Stimulated activated naive CD8-positive, alpha-beta T cell treated with anti-CD3 and anti-CD28 coated beads, Interleukin-15, Interleukin-2, amounts not matched to agents 100 ng/mL and 50 ng/mL, for 24 hours (primary cell): Measurements from ENCODE around the gene EYA4.

Experiments used
- H3K27ac Mint-ChIP-seq: one replicate; pipeline ENCODE4 v1.8.0; 2021; ENCODE audit warnings: mild to moderate bottlenecking, mixed read lengths
- H3K27me3 Mint-ChIP-seq: one replicate; pipeline ENCODE4 v1.8.0; 2021; ENCODE audit warnings: mixed read lengths
- H3K36me3 Mint-ChIP-seq: one replicate; pipeline ENCODE4 v1.8.0; 2021; ENCODE audit warnings: low read depth, mixed read lengths
- H3K4me1 Mint-ChIP-seq: one replicate; pipeline ENCODE4 v1.8.0; 2021; ENCODE audit warnings: low read depth, mixed read lengths
- H3K4me3 Mint-ChIP-seq: one replicate; pipeline ENCODE4 v1.8.0; 2021; ENCODE audit warnings: mild to moderate bottlenecking, mixed read lengths
- H3K9me3 Mint-ChIP-seq: one replicate; pipeline ENCODE4 v1.8.0; 2021; ENCODE audit warnings: mixed read lengths

EYA4 gene

DNA sequence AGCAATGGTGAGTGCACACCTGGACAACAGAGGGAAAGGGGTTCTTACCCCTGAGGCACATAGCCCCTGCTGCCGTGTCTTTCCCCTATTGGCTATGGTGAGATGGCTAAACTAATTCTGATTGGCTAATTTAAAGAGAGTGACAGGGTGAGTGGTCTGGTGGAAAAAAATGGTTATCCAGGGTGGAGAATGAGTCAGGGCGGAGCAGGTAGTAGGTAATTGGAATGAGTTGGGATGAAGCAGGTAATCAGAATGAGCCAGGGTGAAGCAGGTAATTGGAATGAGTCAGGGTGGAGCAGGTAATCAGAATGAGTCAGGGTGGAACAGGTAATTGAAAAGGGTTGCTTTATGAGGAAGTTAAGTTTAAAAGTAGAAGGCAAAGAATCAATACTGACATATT, 200.3 kb downstream of the EYA4 start:
- no peak overlapping the region for H3K4me3 Mint-ChIP-seq
- no peak overlapping the region for H3K27ac Mint-ChIP-seq
- no peaks in the 10 kb centered on the region for H3K9me3 Mint-ChIP-seq
- H3K27me3 Mint-ChIP-seq: no peaks in the 10 kb centered on the region
- no peaks in the 10 kb centered on the region for H3K36me3 Mint-ChIP-seq
- H3K4me1 Mint-ChIP-seq: no peaks in the 10 kb centered on the region

DNA sequence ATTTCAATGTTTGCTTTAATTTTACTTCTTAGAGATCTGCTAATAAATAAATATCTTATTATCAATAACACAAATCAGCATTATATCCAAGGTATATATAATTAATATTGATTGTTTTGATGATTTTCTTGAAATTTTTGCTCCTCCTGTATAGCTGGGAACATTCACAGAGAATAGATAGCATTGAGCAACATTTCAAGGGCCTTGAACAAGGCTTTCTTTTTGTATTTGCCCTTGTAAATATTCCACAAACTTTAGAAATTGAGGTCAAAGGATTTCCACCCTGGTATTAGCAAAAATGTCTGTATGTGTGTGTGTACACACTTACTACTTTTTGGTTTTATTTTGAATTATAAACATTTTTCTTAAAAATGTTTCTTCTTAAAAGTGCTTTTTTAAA, 205.6 kb downstream of the EYA4 start:
- H3K9me3 Mint-ChIP-seq: no peaks in the 10 kb centered on the region
- H3K36me3 Mint-ChIP-seq: no peaks in the 10 kb centered on the region

DNA sequence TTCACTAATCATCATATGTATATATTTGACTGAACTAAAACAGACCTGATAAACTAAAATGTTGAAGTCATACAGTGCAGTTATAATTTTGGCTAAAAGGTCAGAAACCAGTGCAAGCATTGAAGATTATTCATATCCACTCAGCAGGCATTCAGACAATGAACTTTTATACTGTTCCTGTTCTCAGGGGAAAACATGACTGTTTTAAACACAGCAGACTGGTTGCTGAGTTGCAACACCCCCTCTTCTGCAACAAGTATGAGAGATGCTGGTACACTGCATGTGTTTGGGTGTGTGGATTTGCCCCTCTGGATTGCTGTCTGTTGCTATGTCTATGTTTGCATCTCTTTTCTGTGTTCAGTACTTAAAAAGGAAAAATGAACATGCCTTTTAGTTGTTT, 206.8 kb downstream of the EYA4 start:
- H3K4me3 Mint-ChIP-seq: no peak overlapping the region
- no peaks in the 10 kb centered on the region for H3K27me3 Mint-ChIP-seq
- H3K9me3 Mint-ChIP-seq: no peaks in the 10 kb centered on the region
- H3K36me3 Mint-ChIP-seq: no peaks in the 10 kb centered on the region
- H3K4me1 Mint-ChIP-seq: no peaks in the 10 kb centered on the region
- H3K27ac Mint-ChIP-seq: no peak overlapping the region

More for the DNA sequence above, 205.6 kb downstream of the EYA4 start:
- no peaks in the 10 kb centered on the region for H3K27me3 Mint-ChIP-seq
- no peaks in the 10 kb centered on the region for H3K4me1 Mint-ChIP-seq
- H3K4me3 Mint-ChIP-seq: no peak overlapping the region
- H3K27ac Mint-ChIP-seq: no peak overlapping the region

- H3K27ac Mint-ChIP-seq: no peak overlapping the region
- H3K9me3 Mint-ChIP-seq: no peaks in the 10 kb centered on the region
- no peak overlapping the region for H3K4me3 Mint-ChIP-seq
- H3K27me3 Mint-ChIP-seq: no peaks in the 10 kb centered on the region
- no peaks in the 10 kb centered on the region for H3K4me1 Mint-ChIP-seq
- no peaks in the 10 kb centered on the region for H3K36me3 Mint-ChIP-seq
Observed at GRCh38 chr6:133456439-133456838, 215.3 kb downstream of the EYA4 start.

- no peak overlapping the region for H3K27ac Mint-ChIP-seq
- no peaks in the 10 kb centered on the region for H3K9me3 Mint-ChIP-seq
- H3K4me3 Mint-ChIP-seq: no peak overlapping the region
- no peaks in the 10 kb centered on the region for H3K4me1 Mint-ChIP-seq
- H3K36me3 Mint-ChIP-seq: no peaks in the 10 kb centered on the region
- H3K27me3 Mint-ChIP-seq: no peaks in the 10 kb centered on the region
Observed at GRCh38 chr6:133456944-133457343, 215.8 kb downstream of the EYA4 start.

- H3K4me3 Mint-ChIP-seq: no peak overlapping the region
- H3K27me3 Mint-ChIP-seq: no peaks in the 10 kb centered on the region
- no peak overlapping the region for H3K27ac Mint-ChIP-seq
- H3K36me3 Mint-ChIP-seq: no peaks in the 10 kb centered on the region
- no peaks in the 10 kb centered on the region for H3K4me1 Mint-ChIP-seq
- H3K9me3 Mint-ChIP-seq: no peaks in the 10 kb centered on the region
Observed at GRCh38 chr6:133460101-133460500, 218.9 kb downstream of the EYA4 start.

GRCh38 chr6:133463790-133464189, 222.6 kb downstream of the EYA4 start:
- no peaks in the 10 kb centered on the region for H3K36me3 Mint-ChIP-seq
- no peaks in the 10 kb centered on the region for H3K4me1 Mint-ChIP-seq
- H3K4me3 Mint-ChIP-seq: no peak overlapping the region
- peaks cover 3% of the 10 kb centered on the region for H3K27me3 Mint-ChIP-seq
- no peaks in the 10 kb centered on the region for H3K9me3 Mint-ChIP-seq
- no peak overlapping the region for H3K27ac Mint-ChIP-seq

- Mint-ChIP-seq H3K27me3 (peaks cover 3% of the 10 kb centered on the region), H3K4me3 (no peak overlapping the region), H3K9me3 (no peaks in the 10 kb centered on the region), H3K27ac (no peak overlapping the region), H3K4me1 (no peaks in the 10 kb centered on the region), H3K36me3 (no peaks in the 10 kb centered on the region)
Observed at GRCh38 chr6:133466680-133467079, 225.5 kb downstream of the EYA4 start.

GRCh38 chr6:133467231-133467981, 226.2 kb downstream of the EYA4 start:
- Mint-ChIP-seq H3K27ac (no peak overlapping the region), H3K4me1 (no peaks in the 10 kb centered on the region), H3K27me3 (peaks cover 3% of the 10 kb centered on the region), H3K4me3 (no peak overlapping the region), H3K36me3 (no peaks in the 10 kb centered on the region), H3K9me3 (no peaks in the 10 kb centered on the region)

- Mint-ChIP-seq H3K27me3 (peaks cover 3% of the 10 kb centered on the region), H3K27ac (no peak overlapping the region), H3K36me3 (no peaks in the 10 kb centered on the region), H3K4me1 (no peaks in the 10 kb centered on the region), H3K4me3 (no peak overlapping the region), H3K9me3 (no peaks in the 10 kb centered on the region)
Observed at GRCh38 chr6:133467982-133468380, 226.8 kb downstream of the EYA4 start.

GRCh38 chr6:133468591-133468990, 227.4 kb downstream of the EYA4 start:
- Mint-ChIP-seq H3K36me3 (no peaks in the 10 kb centered on the region), H3K4me3 (no peak overlapping the region), H3K27ac (no peak overlapping the region), H3K27me3 (peaks cover 3% of the 10 kb centered on the region), H3K4me1 (no peaks in the 10 kb centered on the region), H3K9me3 (no peaks in the 10 kb centered on the region)

DNA sequence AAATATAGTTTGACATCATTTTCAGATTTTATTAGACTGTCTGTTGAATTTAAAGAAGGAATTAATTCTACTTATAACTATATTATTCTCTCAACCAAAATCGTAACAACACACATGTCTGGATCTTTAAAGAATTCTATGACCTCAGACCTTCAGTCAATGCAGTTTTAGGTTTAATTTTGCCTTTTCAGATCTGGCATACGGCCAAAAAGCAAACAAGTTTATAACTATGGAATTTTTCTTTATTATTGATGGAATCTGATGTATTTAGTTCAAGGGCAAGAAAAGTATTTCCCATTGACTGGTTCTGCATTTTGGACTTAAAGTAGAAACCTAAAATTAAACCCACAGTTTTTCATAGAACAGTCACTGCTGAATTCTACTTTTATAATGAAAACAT, 233.4 kb downstream of the EYA4 start:
- Mint-ChIP-seq H3K36me3 (no peaks in the 10 kb centered on the region), H3K9me3 (no peaks in the 10 kb centered on the region), H3K4me1 (no peaks in the 10 kb centered on the region), H3K27me3 (no peaks in the 10 kb centered on the region), H3K4me3 (no peak overlapping the region), H3K27ac (no peak overlapping the region)

DNA sequence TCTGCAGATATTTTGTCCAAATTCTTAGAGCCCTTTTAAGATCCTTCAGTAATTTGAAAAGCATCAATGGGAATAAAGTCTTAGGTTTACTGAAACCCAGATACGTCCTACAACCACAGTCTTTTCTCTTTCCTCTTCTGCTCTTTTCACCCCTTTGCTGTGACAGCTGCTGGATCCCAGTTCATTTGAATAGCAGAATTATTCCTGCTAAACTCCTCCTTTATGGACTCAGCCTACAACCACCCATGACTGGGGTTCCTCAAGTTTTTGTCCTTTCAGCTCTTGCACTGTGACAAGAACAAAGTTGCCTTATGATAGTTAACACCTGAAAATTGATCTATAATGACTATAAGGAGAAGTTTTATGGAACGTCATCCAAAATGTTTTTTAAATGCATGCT, 237.5 kb downstream of the EYA4 start:
- Mint-ChIP-seq H3K27ac (no peak overlapping the region), H3K36me3 (no peaks in the 10 kb centered on the region), H3K27me3 (peaks cover 3% of the 10 kb centered on the region), H3K9me3 (no peaks in the 10 kb centered on the region), H3K4me3 (no peak overlapping the region), H3K4me1 (no peaks in the 10 kb centered on the region)

DNA sequence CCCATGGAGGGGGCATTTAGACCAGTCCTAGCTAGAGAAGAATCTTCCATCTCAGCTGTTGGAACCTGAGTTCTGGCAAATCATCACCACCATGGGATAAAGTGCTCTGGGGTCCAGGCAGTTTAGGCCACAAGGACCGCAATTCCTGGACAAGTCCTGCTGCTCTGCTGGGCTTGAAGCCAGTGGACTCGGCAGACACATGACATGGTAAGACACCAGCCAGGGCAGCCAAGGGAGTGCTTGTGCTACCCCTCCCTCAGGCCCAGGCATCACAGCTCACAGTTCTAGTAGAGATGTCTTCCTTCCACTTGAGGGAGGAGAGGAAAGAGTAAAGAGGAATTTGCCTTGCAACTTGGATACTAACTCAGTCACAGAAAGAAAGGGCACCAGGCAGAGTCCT, 246.0 kb downstream of the EYA4 start:
- H3K27ac Mint-ChIP-seq: no peak overlapping the region
- no peaks in the 10 kb centered on the region for H3K36me3 Mint-ChIP-seq
- no peak overlapping the region for H3K4me3 Mint-ChIP-seq
- H3K4me1 Mint-ChIP-seq: no peaks in the 10 kb centered on the region
- peaks cover 3% of the 10 kb centered on the region for H3K27me3 Mint-ChIP-seq
- no peaks in the 10 kb centered on the region for H3K9me3 Mint-ChIP-seq

DNA sequence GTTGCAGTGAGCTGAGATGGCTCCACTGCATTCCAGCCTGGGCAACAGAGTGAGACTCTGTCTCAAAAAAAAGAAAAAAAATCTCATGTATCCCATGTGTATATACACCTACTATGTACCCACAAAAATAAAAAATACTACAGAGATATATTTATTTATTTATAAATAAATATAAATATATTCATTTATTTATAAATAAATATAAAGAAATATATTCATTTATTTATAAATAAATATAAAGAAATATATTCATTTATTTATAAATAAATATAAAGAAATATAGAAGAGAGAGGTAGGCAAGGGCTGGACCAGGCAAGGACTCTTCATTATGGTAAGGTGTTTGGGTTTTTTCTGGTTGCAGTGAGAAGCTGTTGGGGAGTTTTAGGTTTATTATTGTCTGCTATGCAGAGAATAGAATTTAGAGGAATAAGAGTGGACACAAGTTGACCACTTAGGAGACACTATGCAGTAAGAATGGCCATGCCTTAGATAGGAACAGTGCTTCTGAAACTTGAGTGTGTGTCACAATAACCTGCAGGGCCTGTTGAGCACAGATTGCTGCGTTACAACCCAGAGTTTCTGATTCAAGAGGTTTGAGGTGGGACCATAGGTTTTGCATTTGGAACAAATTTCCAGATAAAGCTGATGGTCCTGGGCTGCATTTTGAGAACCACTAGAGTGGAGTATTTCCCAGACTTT, 254.2 kb downstream of the EYA4 start:
- Mint-ChIP-seq H3K27me3 (peaks cover 6% of the 10 kb centered on the region), H3K4me3 (no peak overlapping the region), H3K4me1 (no peaks in the 10 kb centered on the region), H3K27ac (no peak overlapping the region), H3K36me3 (no peaks in the 10 kb centered on the region), H3K9me3 (peaks cover 5% of the 10 kb centered on the region)

DNA sequence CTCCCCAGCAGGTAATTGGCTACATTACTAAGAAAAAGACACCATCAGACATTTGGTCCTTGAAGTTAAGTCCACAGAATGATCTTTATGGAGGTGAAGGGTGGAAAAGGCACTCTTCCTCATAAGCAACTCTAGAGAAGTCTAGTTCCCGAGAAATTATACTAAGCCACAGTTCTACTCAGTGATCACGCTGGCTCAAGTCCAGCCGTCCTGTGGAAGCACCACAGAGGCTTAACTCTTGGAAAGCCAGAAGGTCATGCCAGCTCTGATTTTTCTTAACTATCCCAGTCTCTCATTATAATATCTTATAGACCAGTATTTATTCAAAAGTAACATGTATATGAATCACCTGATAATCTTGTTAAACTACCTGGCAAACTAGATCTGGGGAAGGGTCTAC, 258.5 kb downstream of the EYA4 start:
- Mint-ChIP-seq H3K27me3 (peaks cover 13% of the 10 kb centered on the region), H3K4me3 (no peak overlapping the region), H3K27ac (no peak overlapping the region), H3K36me3 (no peaks in the 10 kb centered on the region), H3K4me1 (no peaks in the 10 kb centered on the region), H3K9me3 (no peaks in the 10 kb centered on the region)
